CD4-positive, CD25-positive, alpha-beta regulatory T cell (primary cell): ENCODE data around the gene SLC8B1. TPM values are rescaled to one million over a fixed set of nuclear protein-coding genes. Genes with fewer than 3 reads are reported as not detected.

ENCODE experiments used
- polyA plus RNA-seq, 4 donors: library from polyadenylated mRNA; unstranded; fragments of 300-500 nt; fragmentation: Illumina TruSeq; gene quantifications; one replicate each; pipeline ENCODE4 v1.2.3, GENCODE V29; 2021
- total RNA-seq: library from RNA; stranded (reverse); gene quantifications from one replicate; pipeline ENCODE4 v1.2.3, GENCODE V29; 2022

Gene SLC8B1
- total and polyA plus RNA-seq, 5 donors from 2014 or later, result 47.4 to 95.0 (median 77.8) TPM

Other genes starting within 250 kb of the SLC8B1 start
- not detected for gene RASAL1, start 199.3 kb downstream of the SLC8B1 start, total RNA-seq
- gene RASAL1, start 199.3 kb downstream of the SLC8B1 start, polyA plus RNA-seq, result under 1 TPM in 3 of 4 donors, not detected in 1; 0.42 to 0.79 (median 0.73) TPM
- gene CFAP73, start 185.4 kb downstream of the SLC8B1 start, total RNA-seq, result 0.42 TPM
- gene CFAP73, start 185.4 kb downstream of the SLC8B1 start, polyA plus RNA-seq, result not detected
- 75.5 TPM for gene DDX54, start 149.6 kb downstream of the SLC8B1 start, total RNA-seq
- gene DDX54, start 149.6 kb downstream of the SLC8B1 start, polyA plus RNA-seq, result 10 to 100 TPM; 12.5 to 20.8 (median 17.8) TPM
- gene RITA1, start 149.4 kb downstream of the SLC8B1 start, total RNA-seq, result 10.1 TPM
- gene RITA1, start 149.4 kb downstream of the SLC8B1 start, polyA plus RNA-seq, result 10 to 100 TPM; 20.4 to 38.3 (median 24.2) TPM
- gene TPCN1, start 113.6 kb downstream of the SLC8B1 start, total RNA-seq, result 44.9 TPM
- 1 to 10 TPM; 5.2 to 9.5 (median 8.4) TPM for gene TPCN1, start 113.6 kb downstream of the SLC8B1 start, polyA plus RNA-seq
- gene PLBD2, start 23.5 kb upstream of the SLC8B1 start, total RNA-seq, result 14.4 TPM
- 1 to 10 TPM; 4.9 to 7.0 (median 6.2) TPM for gene PLBD2, start 23.5 kb upstream of the SLC8B1 start, polyA plus RNA-seq
- gene SDS, start 68.8 kb upstream of the SLC8B1 start, total RNA-seq, result not detected
- not detected for gene SDS, start 68.8 kb upstream of the SLC8B1 start, polyA plus RNA-seq
- gene SDSL, start 87.3 kb upstream of the SLC8B1 start, total RNA-seq, result not detected
- 1 to 10 TPM in 1 of 4 donors, not detected in 3; 1.8 TPM for gene SDSL, start 87.3 kb upstream of the SLC8B1 start, polyA plus RNA-seq
- not detected for gene LHX5, start 136.8 kb upstream of the SLC8B1 start, total RNA-seq
- gene LHX5, start 136.8 kb upstream of the SLC8B1 start, polyA plus RNA-seq, result not detected